ENCODE results near the gene ZMYND8. TPM values are rescaled to one million over a fixed set of nuclear protein-coding genes. Genes with fewer than 3 reads are reported as not detected.

Gene ZMYND8
- polyA plus RNA-seq, 3 donors: 1.4 to 13.8 (median 5.8) TPM

DNA sequence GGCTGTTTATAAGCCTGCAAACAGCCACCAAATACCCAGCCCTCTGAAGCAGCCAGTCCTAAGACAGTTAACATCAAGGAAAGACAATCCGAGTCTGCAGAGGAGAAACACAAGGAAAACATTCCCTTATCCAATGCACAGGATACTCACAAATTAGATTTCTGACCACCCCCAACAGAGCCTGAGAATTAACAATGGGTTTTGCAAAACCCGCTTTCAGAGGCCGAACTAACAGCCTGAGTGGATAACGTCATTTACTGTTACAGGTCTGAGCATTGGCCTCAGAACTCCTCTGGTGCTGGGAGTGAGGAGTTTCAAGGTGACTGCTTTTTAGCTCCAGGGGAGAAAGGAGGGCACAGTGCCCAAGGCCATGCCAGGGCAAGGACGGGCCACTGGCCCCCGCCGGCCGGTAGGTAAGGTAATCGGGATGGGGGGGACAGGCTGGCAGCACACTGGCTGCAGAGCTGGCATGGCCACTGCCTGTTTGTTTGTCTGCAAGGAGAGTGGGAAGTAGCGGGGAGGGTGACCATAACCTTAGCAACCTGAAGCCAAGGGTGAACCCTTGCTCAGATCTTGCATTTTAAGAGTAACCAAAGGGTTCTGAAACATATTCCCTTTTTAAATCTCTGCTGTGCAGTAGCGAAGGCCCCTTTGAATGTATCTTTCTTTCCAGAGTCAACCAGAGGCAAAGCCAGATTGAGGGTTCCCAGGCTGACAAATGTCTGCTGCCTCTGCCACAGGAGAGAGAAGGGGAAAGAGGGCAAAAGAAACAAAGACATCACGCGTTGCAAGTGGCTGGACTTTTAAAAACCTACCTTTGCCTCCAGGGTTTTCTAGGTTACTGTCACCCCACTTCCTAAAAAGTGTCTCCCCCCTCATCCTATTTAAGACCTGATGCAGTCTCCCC, 3.9 kb downstream of the ZMYND8 start:
- Histone ChIP-seq H3K9me3 (replicated peaks in 1 of 2; ENCODE audit: control insufficient read depth in 1 of 2, insufficient read depth in 1 of 2, low read length in 2 of 2) (no peaks in the 10 kb centered on the region), H2AFZ (ENCODE audit: insufficient read depth, low read depth, low read length, poor library complexity, severe bottlenecking) (peak overlapping the region; percentile 77), H3K27me3 (ENCODE audit: control insufficient read depth in 2 of 2, insufficient read depth in 2 of 2, low read length in 2 of 2) (no peaks in the 10 kb centered on the region), H4K20me1 (ENCODE audit: insufficient read depth, low read length) (peaks cover 18% of the 10 kb centered on the region), H3K4me3 (replicated peaks in 1 of 3; ENCODE audit: low read depth in 2 of 3, low read length in 3 of 3) (peak overlapping the region in 2 of 3 experiments; percentile 8 to 71), H3K9ac (ENCODE audit: insufficient read depth, low read length, poor library complexity, severe bottlenecking) (peak overlapping the region; percentile 33), H3K4me2 (replicated peaks; ENCODE audit: extremely low read depth, low read length, poor library complexity, severe bottlenecking) (peak overlapping the region; percentile 80), H3K27ac (ENCODE audit: low read depth in 1 of 2, low read length in 2 of 2) (peak overlapping the region in 1 of 2 donors; percentile 96), H3K36me3 (replicated peaks in 1 of 2; ENCODE audit: control insufficient read depth in 1 of 2, insufficient read depth in 2 of 2, low read length in 2 of 2) (peaks cover 2 to 6% of the 10 kb centered on the region in 2 donors), H3K79me2 (ENCODE audit: insufficient read depth, low read length) (peaks cover 89% of the 10 kb centered on the region), H3K4me1 (ENCODE audit: control insufficient read depth in 1 of 2, insufficient read depth in 2 of 2, low read length in 2 of 2) (peaks cover 93 to 95% of the 10 kb centered on the region in 2 donors)
- Mint-ChIP-seq H3K4me1 (peaks cover 21% of the 10 kb centered on the region), H3K9me3 (peaks cover 0 to 2% (median 0%) of the 10 kb centered on the region in 7 donors), H3K36me3 (peaks cover 3% of the 10 kb centered on the region in 2 donors), H3K4me3 (peak overlapping the region; percentile 42 to 45), H3K27me3 (ENCODE audit: low read depth in 3 of 3) (no peaks in the 10 kb centered on the region), H3K27ac (peak overlapping the region in 6 of 7 donors; percentile 15 to 94 (median 74))
- TF ChIP-seq, protein P1, sequence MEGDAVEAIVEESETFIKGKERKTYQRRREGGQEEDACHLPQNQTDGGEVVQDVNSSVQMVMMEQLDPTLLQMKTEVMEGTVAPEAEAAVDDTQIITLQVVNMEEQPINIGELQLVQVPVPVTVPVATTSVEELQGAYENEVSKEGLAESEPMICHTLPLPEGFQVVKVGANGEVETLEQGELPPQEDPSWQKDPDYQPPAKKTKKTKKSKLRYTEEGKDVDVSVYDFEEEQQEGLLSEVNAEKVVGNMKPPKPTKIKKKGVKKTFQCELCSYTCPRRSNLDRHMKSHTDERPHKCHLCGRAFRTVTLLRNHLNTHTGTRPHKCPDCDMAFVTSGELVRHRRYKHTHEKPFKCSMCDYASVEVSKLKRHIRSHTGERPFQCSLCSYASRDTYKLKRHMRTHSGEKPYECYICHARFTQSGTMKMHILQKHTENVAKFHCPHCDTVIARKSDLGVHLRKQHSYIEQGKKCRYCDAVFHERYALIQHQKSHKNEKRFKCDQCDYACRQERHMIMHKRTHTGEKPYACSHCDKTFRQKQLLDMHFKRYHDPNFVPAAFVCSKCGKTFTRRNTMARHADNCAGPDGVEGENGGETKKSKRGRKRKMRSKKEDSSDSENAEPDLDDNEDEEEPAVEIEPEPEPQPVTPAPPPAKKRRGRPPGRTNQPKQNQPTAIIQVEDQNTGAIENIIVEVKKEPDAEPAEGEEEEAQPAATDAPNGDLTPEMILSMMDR (IDR thresholded peaks at IDR 0.05): no peak
- intact Hi-C loops (cut with micrococcal nuclease): loop anchor here in 1 of 2 donors (5.0 to 10.0 kb wide), 2 partner anchors 422 to 1415 kb away; no protein-coding TSS in a partner anchor
- no peak for DNase-seq
- WGBS (ENCODE audit: insufficient coverage): 62% methylated on average over 10 of the region's 13 CpGs

DNA sequence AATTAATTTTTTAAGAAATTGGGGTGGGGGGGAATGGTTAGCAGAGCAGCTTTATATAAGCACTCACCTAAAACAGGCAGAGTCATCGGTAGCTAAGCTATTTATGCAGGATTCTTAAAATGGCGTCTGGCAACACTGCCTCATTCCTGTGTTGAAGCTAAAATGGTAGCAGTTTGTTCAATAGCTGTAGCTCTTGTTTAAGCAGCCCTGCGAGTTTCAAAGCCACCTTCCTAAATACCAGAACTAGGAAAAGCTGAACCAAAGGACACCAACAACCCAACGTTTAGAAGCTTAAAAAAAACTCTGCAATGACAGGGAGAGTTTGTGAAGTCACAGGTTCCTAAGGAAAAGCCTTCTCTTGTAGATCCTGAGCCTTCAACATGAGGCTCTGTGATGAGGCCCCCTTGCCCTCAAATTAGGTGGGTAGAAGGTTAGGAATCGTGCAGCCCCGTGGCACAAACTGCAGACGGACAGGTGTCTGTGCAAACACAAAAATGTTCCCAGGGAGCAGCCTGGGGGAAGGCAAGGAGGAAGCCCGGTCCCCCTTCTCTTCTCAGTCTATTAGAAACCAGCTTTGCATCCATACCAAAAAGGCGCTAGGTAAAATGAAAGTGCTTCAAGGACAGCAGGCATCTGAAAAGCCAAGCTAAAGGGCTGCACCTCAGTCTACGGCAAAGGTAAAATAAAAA, 4.7 kb downstream of the ZMYND8 start:
- peak overlapping the region in 2 of 3 experiments; percentile 8 to 71 for H3K4me3 ChIP-seq (replicated peaks in 1 of 3; ENCODE audit: low read depth in 2 of 3, low read length in 3 of 3)
- H3K9me3 ChIP-seq (replicated peaks in 1 of 2; ENCODE audit: control insufficient read depth in 1 of 2, insufficient read depth in 1 of 2, low read length in 2 of 2): no peaks in the 10 kb centered on the region
- peak overlapping the region; percentile 33 for H3K9ac ChIP-seq (ENCODE audit: insufficient read depth, low read length, poor library complexity, severe bottlenecking)
- peak overlapping the region; percentile 77 for H2AFZ ChIP-seq (ENCODE audit: insufficient read depth, low read depth, low read length, poor library complexity, severe bottlenecking)
- Mint-ChIP-seq H3K27me3 (ENCODE audit: low read depth in 3 of 3) (no peaks in the 10 kb centered on the region), H3K9me3 (peaks cover 0 to 2% (median 0%) of the 10 kb centered on the region in 7 donors), H3K27ac (peak overlapping the region; percentile 27 to 89 (median 77)), H3K36me3 (peaks cover 11% of the 10 kb centered on the region in 2 donors), H3K4me3 (peak overlapping the region; percentile 45 to 74), H3K4me1 (peaks cover 17% of the 10 kb centered on the region)
- H4K20me1 ChIP-seq (ENCODE audit: insufficient read depth, low read length): peaks cover 20% of the 10 kb centered on the region
- H3K36me3 ChIP-seq (replicated peaks in 1 of 2; ENCODE audit: control insufficient read depth in 1 of 2, insufficient read depth in 2 of 2, low read length in 2 of 2): peaks cover 9 to 14% of the 10 kb centered on the region in 2 donors
- intact Hi-C loops (cut with micrococcal nuclease): loop anchor here in 1 of 2 donors (5.0 to 10.0 kb wide), 2 partner anchors 423 to 1416 kb away; no protein-coding TSS in a partner anchor
- peak overlapping the region; percentile 80 for H3K4me2 ChIP-seq (replicated peaks; ENCODE audit: extremely low read depth, low read length, poor library complexity, severe bottlenecking)
- peak overlapping the region; percentile 6 to 96 for H3K27ac ChIP-seq (ENCODE audit: low read depth in 1 of 2, low read length in 2 of 2)
- H3K4me1 ChIP-seq (ENCODE audit: control insufficient read depth in 1 of 2, insufficient read depth in 2 of 2, low read length in 2 of 2): peaks cover 85 to 87% of the 10 kb centered on the region in 2 donors
- H3K79me2 ChIP-seq (ENCODE audit: insufficient read depth, low read length): peaks cover 97% of the 10 kb centered on the region
- TF ChIP-seq, protein P1 (IDR thresholded peaks at IDR 0.05): no peak
- no peaks in the 10 kb centered on the region for H3K27me3 ChIP-seq (ENCODE audit: control insufficient read depth in 2 of 2, insufficient read depth in 2 of 2, low read length in 2 of 2)
- WGBS (ENCODE audit: insufficient coverage): 0% methylated on average over 2 of the region's 10 CpGs
- DNase-seq: peak in 1 of 3 donors; percentile 22

All from CD14-positive monocyte (primary cell).